ENCODE measurements around the gene ABCF1.

The ABCF1 gene

DNA sequence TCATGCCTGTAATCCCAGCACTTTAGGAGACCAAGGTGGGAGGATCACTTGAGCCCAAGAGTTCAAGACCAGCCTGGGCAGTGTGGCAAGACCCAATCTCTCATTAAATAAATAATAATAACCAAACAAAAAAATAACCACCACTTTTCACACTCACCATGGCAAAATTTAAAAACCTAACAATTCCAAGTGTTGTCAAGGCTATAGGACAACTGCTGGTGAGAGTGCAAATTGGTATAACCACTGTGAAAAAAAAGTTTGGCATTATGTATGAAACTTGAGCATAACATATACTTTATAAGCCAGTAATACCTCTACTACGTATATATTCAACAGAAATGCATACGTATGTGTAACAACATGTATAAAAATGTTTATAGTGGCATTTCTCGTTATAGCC, 10.3 kb upstream of the ABCF1 start:
- no peak for DNase-seq

DNA sequence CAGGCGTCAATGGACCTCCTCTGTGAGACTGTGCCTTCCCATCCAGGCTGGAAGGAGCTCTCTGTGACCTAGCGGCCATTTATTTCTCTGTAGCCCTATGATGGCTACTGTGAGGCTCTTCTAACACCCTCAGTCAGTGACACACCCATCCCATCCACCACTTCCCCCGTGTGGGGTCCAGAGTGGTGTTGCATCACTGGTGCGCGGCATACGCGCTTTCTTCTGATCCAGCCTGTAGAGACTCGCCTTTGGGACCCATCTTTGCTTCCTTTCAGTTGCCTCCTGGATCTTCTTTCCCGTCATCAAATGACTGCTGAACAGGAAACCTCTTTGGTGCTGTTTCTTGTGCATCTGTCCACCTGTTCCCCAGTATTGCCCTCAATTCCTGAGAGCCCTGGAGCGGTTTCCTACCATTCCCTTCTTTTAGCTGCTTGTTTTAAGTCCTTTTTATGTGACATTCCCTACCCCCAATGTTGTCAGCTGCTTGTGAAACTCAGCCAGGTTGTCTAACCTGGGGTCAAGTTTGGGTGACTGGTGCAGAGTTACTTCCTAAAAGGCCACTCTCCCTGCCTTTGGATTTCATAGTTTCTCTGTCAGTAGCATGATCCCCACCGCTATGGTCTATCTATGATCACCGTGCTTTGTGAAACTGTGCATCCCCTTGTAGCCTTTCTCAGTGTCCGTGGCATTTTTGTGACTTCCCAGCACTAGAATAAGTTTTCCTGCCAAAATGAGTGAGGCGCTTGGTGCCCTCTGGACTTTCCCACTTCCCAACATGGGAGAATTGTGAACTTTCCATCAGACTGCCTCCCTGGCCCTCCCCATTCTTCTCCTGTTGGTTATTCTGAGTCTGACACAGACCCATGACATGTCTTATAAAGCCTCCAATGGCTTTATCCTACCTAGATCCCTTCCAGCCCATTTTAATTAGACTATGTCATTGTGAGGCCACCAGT, 8.5 kb upstream of the ABCF1 start:
- DNase-seq, result no peak

DNA sequence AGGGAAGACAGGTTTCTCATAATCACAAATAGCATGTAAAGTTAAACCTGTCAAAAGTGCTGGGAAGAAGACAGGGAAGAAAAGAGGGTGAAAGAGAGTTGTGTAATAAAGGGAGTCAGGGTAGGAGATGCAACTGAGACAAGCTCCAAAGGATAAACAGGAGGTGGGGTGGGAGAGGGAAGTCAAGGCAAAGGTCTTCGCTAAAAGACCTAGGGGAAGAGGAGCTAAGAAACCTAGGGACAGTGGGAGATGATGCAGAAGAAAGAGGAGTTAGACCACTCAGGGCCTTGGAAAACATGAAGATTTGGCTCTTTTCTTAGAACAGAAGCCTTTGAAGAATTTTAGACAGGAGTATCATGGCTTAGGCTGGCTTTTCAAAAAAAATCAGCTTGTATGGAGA, 7.1 kb upstream of the ABCF1 start:
- DNase-seq, result no peak

DNA sequence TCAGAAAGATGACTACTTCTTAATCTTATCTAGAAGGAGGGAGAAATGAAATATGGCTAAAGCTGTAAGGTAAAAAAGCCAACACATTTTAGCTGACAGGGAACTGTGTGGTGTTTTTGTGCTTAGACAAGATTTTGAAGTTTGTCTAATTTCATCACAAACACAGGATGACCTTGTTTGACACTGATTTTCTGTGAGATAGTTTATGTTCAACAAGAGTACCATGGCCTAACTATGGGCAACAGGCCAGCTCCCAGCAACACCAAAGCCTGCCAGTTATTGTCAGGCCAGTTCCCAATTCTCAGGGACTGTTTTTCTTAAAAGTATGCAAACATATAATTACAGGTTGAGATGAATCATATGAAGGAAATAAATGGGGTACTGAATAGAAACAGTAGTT, 5.5 kb upstream of the ABCF1 start:
- DNase-seq, result no peak

DNA sequence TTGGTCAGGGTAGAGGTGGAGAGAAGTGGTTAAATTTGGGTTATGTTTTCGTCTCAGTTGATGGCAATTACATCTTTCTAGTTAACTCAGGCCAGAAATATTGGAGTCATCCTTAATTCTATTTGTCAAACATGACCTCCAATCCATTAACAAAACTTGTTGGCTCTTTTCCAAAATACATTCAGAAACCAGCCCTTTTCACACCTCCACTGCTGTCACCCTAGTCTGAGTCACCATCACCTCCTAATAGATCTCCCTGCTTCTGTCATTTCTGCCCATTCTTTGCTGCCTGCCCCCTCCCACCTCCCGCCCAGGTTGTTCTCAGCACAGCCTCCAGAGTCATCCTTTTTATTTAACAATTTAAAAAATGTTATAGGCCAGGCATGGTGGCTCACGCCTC, 3.0 kb upstream of the ABCF1 start:
- DNase-seq, result no peak

DNA sequence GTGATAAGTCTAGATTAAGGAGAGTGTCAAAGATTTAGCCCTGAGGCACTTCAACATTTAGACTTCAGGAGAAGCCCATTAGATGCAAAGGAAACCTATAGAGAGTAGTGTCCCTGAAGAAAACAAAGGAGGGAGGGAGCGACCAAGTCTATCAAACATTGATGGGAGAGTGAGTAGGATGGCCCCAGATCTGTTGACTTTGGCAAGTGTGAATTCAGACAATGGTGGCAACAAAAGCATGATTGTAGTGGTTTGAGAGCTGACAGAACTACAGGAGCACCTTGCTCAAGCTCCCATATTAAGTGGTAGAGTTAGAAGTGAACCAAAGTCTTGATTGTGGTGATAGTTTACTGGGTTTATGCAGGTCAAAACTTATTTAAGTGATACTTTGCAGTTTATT, 979 bp upstream of the ABCF1 start:
- no peak for DNase-seq

DNA sequence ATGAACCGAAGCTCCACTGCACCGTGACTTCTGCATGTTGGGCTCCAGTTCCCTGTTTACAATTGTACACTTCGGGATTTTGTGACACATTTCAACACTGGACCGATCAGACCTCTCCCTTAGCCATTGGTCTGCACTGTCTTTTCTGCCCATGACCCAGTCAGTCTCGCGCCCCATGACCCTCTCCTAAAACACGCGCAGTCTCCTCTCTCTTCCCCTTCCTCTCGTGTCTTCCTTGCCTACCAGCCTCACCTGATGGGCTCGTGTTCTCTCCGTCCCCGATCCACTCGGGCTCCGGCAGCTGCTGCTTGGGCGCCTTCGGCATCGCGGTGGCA, 535 bp upstream of the ABCF1 start:
- no peak for DNase-seq

DNA sequence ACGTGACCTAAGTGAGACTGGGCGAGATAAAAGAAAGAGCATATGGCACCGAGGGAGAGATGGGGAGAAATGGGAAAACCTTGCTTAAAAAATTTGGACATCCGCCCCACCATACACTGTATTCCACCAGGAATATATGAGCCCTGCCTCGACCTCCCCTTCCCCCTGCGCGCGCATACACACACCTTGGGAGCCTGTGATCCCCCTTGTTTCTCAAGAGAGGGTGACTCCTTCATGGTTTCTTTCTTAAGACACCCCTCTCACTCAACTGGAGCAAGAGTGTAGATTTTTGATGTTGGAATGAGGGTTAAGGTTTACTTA, 480 bp downstream of the ABCF1 start:
- no peak for DNase-seq

DNA sequence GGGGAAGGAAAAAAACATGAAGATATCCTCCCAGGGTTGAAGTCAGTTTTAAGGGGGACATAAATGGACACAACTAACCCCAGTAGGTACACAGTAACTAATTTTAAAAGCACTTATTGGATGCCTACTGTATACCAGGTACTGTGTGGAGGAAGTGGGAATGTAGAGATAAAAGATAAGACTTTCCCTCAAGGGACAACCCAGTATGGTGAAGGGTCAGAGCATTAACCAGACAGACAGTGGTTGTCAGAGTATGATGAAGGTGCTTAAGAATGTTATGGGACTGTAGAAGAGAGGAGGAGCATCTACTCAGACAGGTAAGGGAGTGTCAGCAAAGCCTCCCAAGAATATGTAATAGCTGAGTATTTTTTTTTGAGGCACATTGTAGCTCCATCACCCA, 906 bp downstream of the ABCF1 start:
- DNase-seq, result no peak

DNA sequence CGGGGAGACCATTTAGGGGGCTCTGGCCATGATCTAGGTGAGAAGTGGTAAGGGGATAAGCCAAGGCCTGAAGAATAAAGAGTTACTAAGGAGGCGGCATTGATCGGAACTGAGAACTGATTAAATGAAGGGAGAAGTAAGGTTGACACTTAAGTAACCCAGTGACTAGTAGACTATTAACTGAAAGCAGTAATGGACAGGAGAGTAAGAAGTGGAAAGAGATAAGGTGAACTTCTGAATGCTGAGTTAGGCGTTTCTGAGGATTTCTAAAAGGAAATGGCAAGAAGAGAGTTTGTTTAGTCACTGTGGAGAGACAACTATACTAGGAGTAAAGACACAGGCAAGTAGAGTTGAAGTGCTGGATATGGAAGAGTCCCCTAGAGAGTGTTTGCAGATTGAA, 1.9 kb downstream of the ABCF1 start:
- DNase-seq, result no peak

DNA sequence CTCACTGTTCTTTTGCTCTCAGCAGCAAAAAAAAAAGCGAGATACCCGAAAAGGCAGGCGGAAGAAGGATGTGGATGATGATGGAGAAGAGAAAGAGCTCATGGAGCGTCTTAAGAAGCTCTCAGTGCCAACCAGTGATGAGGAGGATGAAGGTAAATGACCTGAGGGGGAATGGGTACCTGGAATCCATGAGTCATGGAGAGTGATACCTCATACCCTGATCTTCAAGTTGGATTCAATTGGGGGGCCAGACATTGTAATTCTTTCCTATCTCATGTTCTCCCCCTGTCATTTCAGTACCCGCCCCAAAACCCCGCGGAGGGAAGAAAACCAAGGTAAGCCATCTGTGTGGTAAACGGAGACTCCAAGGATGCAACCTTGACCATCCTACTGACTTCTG, 6.8 kb downstream of the ABCF1 start:
- DNase-seq, result no peak

DNA sequence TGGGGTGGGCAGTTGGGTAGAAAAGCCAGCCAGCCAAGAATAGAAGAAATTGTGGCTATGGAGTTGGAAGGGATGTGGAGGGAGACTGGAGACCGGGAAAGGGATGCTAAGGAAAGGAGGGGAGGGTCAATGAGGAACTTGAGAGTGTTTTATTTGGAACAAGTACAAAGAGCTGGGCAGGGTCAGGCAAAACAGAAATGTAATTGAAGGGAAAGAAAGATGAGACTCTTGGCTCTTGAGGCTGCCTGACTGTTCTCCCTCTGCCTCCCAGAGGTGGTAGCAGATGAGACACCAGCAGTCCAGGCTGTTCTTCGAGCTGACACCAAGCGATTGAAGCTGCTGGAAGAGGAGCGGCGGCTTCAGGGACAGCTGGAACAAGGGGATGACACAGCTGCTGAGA, 12.7 kb downstream of the ABCF1 start:
- DNase-seq, result no peak

DNA sequence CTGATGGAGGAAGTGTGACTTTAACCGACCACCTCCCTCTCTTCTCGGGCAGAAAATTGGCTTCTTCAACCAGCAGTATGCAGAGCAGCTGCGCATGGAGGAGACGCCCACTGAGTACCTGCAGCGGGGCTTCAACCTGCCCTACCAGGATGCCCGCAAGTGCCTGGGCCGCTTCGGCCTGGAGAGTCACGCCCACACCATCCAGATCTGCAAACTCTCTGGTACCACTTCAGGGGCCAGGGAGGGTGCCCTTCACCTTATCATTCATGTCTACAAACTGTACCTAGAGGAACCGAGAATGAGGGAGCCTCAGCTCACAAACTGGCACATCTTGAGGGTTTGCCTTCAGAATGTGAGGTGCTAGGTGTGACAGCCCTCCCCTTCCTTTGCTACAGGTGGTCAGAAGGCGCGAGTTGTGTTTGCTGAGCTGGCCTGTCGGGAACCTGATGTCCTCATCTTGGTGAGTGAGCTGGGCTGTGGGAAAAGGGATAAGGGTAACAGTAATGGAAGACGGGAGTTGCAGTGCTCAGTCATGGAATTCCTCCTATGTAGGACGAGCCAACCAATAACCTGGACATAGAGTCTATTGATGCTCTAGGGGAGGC, 18.6 kb downstream of the ABCF1 start:
- DNase-seq, result no peak

DNA sequence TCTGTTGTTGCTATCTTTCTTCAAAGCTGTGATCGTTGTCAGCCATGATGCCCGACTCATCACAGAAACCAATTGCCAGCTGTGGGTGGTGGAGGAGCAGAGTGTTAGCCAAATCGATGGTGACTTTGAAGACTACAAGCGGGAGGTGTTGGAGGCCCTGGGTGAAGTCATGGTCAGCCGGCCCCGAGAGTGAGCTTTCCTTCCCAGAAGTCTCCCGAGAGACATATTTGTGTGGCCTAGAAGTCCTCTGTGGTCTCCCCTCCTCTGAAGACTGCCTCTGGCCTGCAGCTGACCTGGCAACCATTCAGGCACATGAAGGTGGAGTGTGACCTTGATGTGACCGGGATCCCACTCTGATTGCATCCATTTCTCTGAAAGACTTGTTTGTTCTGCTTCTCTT, 19.3 kb downstream of the ABCF1 start:
- DNase-seq, result no peak

DNA sequence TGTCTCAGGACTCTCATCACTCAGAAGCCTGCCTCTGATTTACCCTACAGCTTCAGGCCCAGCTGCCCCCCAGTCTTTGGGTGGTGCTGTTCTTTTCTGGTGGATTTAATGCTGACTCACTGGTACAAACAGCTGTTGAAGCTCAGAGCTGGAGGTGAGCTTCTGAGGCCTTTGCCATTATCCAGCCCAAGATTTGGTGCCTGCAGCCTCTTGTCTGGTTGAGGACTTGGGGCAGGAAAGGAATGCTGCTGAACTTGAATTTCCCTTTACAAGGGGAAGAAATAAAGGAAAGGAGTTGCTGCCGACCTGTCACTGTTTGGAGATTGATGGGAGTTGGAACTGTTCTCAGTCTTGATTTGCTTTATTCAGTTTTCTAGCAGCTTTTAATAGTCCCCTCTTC, 19.8 kb downstream of the ABCF1 start:
- no peak for DNase-seq

DNA sequence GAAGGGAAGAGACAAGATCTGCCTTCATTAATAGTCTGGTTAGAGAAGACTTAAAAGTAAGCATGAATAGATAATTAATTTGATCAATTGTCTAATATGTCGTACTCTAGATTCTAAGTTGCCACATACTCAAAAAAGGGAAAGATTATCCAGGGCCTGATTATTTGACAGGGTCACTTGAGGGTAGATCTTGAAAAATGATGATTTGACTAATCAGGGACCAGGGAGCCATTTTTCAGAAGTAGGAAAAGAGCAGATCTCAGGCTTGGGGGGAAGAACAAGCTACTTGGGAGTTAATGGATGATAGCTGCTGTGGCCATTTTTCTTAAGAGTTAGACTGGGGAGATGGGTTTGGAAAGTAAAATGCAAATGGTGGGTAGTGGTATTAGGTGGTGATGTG, 21.0 kb downstream of the ABCF1 start:
- DNase-seq, result no peak

DNA sequence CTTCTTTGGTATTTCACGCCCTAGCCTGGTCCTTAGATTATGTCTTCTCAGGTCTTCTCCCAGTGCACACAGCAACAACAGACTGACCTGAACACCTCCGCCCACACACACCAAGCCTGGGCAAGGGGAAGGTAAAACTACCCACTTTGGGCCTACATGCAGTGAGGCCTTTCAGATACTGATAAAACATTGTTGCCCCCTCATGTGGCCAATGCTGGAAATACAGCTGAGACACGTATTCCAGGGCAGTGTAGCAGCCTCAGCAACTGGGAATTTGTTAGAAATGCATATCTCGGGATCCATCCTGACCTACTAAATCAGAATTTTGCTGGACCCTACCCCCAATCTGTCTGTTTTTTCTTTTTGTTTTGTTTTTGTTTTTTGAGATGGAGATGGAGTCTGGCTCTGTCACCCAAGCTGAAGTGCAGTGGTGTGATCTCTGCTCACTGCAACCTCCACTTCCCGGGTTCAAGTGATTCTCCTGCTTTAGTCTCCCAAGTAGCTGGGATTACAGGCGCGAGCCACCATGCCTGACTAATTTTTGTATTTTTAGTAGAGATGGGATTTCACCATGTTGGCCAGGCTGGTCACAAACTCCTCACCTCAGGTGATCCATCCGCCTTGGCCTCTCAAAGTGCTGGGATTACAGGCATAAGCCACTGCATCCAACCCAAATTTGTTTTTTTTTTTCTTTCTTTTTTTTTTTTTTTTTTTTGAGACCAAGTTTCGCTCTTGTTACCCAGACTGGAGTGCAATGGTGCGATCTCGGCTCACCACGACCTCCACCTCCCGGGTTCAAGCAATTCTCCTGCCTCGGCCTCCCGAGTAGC, 26.3 kb downstream of the ABCF1 start:
- peak; percentile 34 for DNase-seq

DNA sequence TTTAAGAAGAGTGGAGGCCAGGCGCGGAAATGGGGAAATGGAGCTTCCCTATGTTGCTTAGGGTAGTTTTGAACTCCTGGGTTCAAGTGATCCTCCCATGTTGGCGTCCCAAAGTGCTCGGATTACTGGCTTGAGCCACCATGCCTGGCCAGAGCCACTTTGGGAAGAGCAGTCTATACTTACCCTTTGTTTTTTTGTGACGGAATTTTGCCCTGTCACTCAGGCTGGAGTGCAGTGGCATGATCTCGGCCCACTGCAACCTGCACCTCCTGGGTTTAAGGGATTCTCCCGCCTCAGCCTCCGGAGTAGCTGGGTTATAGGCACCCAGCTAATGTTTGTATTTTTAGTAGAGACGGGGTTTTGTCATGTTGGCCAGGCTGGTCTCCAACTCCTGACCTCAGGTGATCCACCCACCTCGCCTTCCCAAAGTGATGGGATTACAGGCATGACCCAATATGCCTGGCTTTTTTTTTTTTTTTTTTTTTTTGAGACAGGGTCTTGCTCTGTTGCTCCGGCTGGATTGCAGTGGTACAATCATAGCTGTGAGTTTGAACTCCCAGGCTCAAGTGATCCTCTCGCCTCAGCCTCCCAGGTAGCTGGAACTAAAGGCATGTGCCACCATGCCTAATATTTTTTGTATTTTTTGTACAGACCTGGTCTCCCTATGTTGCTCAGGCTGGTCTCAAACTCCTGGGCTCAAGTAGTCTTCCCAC, 27.8 kb downstream of the ABCF1 start:
- DNase-seq, result no peak

DNA sequence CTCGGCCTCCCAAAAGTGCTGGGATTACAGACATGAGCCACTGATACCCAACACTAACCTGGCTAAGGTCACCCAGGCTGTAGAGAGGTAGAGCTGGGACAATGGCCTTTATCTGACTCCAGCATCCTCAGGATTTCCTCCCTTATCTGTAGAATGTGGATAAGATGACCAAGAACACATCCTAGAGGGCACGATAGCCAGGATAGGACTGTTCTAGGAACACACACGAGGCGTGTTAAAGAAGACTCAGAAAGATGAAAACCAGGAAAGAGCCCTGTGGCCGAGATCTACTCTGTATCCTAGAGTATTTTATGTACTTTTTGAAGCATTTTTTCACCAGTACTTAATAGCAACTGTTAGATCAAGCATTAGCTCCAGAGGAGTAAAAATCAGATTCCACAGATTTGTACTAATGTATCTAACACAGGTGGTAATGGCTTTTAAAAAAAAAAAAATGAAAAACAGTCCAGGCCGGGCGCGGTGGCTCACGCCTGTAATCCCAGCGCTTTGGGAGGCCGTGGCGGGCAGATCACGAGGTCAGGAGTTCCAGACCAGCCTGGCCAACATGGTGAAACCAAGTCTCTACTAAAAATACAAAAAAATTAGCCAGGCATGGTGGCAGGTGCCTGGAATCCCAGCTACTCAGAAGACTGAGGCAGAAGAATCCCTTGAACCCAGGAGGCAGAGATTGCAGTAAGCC, 28.5 kb downstream of the ABCF1 start:
- DNase-seq, result no peak

DNA sequence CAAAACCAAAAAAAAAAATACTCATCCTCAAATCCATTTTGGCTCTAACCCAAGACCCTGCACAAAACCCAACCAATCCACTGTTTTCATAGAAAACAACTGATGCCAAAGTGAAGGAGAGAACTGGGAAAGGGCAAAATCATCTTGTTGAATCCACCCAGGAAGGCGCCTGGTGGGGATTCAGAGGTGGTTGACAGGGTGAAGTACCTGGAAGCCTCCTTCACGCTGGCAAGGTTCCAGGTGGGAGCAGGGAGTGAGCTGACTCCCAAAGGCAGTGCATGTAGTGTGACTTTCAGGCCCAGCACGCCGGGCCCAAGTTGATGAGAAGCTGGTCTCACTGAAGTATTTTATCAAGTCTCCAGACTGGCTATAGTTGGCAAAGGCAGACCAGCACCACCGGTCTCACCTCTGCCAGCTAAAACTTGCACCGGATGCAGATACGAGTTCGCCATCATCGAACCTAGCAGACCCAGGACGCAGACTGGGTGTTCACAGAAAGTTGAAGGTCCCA, 29.3 kb downstream of the ABCF1 start:
- DNase-seq, result no peak

DNA sequence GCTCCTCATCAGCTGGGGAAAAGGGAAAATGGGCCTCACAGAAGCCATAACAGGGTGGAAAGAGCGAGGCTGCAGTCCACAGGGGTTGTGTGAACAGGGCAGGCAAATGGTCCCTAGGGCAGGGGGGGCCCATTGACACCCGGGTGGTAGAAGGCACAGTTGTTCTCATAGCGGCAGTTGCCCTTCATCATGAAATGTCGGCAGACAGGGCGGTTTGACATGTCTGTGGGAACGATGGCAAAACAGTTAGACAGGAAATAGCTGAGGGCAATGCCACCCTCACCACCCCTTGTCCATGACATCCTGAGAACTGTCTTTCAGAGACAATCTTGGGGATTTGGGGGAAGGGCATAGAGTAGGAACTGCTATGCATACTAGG, 30.2 kb downstream of the ABCF1 start:
- DNase-seq, result no peak

DNA sequence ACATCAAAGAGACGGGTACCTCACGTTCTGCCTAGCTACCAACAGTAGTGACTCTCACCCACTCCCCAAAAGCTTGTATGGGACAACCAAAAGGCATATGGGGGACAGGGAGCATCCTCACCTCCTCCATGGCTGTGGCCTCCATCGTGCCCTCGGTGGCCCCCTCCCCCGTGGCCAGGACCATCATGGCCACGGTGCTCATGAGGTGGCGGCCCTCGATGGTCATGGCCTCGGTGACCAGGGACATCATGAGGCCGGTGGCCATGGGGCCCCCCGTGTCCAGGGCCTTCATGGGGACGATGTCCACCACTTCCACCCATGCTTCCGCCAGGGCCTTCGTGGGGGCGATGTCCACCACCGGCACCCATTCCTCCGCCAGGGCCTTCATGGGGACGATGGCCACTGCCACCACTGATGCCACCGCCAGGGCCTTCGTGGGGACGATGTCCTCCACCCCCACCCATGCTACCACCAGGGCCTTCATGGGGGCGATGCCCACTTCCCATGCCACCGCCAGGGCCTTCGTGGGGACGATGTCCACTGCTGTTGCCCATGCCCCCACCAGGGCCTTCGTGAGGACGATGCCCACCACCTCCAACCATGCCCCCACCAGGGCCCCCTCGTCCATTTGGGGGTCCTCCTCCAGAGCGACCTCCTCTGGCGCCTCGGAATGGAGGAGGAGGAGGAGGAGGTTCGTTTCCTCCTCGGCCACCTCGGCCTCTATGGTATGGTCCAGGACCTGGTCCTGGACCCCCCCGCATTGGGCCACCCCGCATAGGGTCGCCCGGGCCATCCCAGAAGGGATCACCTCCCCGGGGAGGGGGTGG, 30.8 kb downstream of the ABCF1 start:
- no peak for DNase-seq

All from KG1 (cell line).